GM23338 (cell line): ENCODE measurements around the gene C3orf22.

ENCODE experiments used
- CTCF ChIP-seq, 2 experiments: fragments of 200-600 bp in 1 of 2; sonication (generic) in 1 of 2; conservative IDR thresholded peaks; 2 replicates each; pipeline versions ENCODE4 v1.5.1 to v1.6.1; 2016 to 2017; ENCODE audit warnings: antibody characterized with exemption in 2 of 2, low read depth in 2 of 2, mild to moderate bottlenecking in 2 of 2, moderate library complexity in 1 of 2
- EZH2 ChIP-seq: fragments of 200-600 bp; sonication (generic); IDR thresholded peaks from one replicate; pipeline ENCODE4 v1.8.0; 2017; ENCODE audit warnings: antibody characterized with exemption, mild to moderate bottlenecking, low read depth; ENCODE audit not compliant: unreplicated experiment
- EZH2phosphoT487 ChIP-seq: fragments of 200-600 bp; sonication (generic); IDR thresholded peaks from one replicate; pipeline ENCODE4 v1.8.1; 2018; ENCODE audit warnings: antibody characterized with exemption; ENCODE audit not compliant: unreplicated experiment
- JUNB ChIP-seq: IDR thresholded peaks from one replicate; pipeline ENCODE4 v1.6.1; 2016; ENCODE audit warnings: antibody characterized with exemption; ENCODE audit not compliant: unreplicated experiment
- POLR2AphosphoS5 ChIP-seq: IDR thresholded peaks from 2 replicates; pipeline ENCODE4 v1.6.1; 2016; ENCODE audit warnings: antibody characterized with exemption, low read depth
- REST ChIP-seq: IDR thresholded peaks from one replicate; pipeline ENCODE4 v1.6.1; 2018; ENCODE audit warnings: antibody characterized with exemption; ENCODE audit not compliant: unreplicated experiment
- ZNF114 ChIP-seq: fragments of 250-450 bp; sonication (Bioruptor Pico); IDR thresholded peaks from 2 replicates; pipeline ENCODE4 v1.5.0; 2020; ENCODE audit warnings: mild to moderate bottlenecking, moderate library complexity

- no peak for TF ChIP-seq CTCF (conservative IDR thresholded peaks at IDR 0.05; ENCODE audit: low read depth in 2 of 2)
- TF ChIP-seq EZH2, result no peak
- no peak for TF ChIP-seq EZH2phosphoT487
- TF ChIP-seq ZNF114 (CRISPR knock-in tag), result no peak
- no peak for TF ChIP-seq POLR2AphosphoS5
- TF ChIP-seq REST, result no peak
- TF ChIP-seq JUNB, result no peak
Measured at GRCh38 chr3:126569390-126569975, 10.8 kb upstream of the C3orf22 start.
